Endometrial microvascular endothelial cells (primary cell): ENCODE measurements around the gene MALRD1. TPM values are rescaled to one million over a fixed set of nuclear protein-coding genes. Genes with fewer than 3 reads are reported as not detected.

Experiments
- in situ Hi-C: cut with HindIII; loops from 2 replicates; pipeline ENCODE4 v1.10.0; 2017; ENCODE audit warnings: low sequenced_read_pairs, low pct_unique_long_range_greater_than_20kb; ENCODE audit errors: inconsistent ontology term
- total RNA-seq: library from RNA; depleted of rRNA; stranded (reverse); fragments of >200 nt; gene quantifications from one replicate; pipeline ENCODE4 v1.2.3, GENCODE V29; 2015; ENCODE audit errors: inconsistent ontology term

MALRD1 gene
- total RNA-seq, 1 donor from 2014 or later: not detected

DNA sequence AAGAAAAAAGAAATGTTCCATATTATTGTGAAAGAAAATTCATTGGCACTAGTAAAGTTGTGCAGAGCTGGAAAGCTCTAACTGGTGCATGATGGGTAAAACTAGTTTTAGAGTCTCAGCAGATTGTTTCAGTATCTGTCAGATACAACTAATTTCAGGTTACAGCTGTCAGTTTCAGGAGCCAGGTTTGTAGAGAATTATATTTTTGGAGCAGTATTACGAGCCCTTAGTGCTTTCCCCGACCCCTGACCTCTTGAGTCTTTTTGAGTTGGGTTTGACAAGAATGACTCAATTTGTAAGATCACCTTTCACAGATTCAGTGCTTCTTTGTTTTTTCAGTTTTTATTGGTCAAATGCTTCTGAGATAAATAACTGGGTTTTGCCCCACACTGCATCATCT lies 401.3 kb downstream of the MALRD1 start:
- in situ Hi-C loops: no loop called here

DNA sequence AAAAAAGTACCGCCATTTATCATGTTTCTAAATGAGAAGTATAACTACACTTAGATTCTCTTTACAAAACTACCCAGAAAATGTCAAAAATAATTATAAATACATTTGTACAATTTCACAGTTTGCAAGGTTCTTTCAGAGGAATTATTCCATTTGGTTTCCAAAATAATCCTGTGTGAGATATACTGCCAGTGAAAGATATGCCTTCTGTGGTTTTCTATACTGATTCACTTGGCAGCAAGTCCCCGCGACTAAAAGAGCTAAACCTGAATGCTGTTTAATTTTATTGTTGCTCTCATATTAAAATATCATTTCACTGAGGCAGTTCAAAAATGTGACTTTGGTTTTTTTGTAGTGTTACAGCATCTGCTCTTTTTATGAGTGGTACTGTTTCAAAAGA lies 402.8 kb downstream of the MALRD1 start:
- in situ Hi-C loops: no loop called here

DNA sequence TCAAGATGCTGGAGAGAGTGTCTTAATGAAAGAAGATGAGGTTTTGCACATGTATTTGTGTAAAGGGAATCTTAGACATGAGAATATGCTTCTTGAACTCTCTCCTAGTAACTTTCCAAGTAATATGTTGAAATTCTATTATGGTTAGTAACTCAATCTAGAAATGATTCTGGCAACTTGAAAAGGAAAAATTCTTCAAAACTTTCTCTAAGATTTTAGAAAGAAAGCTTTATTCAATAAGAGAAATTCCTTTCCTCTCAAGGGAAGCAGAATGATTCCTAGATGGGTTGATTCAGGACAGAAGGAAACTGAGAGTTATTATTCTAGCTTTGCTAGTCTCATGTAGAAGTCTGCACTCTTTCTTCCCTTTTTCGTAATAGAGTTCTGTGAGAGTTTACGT lies 403.3 kb downstream of the MALRD1 start:
- in situ Hi-C loops: no loop called here

DNA sequence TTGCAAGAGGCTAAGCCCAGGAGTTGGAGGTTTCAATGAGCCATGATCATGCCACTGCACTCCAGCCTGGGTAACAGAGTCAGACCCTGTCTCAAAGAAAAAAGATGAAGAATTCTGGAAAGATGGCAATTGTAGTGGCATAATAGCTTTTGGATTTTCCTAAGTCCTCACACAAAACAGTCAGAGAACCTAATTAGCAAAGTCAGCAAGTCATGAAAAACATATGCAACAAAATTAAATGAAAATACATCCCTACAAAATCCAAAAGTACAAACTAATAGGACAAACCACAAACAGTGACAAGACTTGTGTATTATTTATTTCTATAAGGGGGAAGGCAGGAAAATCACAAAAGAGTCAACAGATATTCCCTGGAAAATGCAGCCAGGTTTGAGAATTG lies 405.4 kb downstream of the MALRD1 start:
- in situ Hi-C loops: no loop called here

DNA sequence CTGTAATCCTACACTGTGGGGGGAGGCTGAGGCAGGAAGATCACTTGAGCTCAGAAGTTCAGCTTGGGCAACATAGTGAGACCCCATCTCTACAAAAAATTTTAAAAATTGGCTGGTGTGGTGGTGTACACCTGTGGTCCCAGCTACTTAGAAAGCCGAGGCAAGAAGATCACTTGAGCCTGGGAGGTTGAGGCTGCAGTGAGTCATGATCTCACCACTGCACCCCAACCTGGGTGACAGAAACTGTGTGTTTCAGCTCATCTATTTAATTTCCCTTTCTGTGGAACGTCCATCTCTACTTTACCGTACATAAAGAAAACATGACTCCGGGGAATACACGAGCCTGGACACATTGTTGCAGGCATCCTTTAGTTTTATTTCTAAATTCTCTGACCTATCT lies 413.0 kb downstream of the MALRD1 start:
- in situ Hi-C loops: no loop called here

DNA sequence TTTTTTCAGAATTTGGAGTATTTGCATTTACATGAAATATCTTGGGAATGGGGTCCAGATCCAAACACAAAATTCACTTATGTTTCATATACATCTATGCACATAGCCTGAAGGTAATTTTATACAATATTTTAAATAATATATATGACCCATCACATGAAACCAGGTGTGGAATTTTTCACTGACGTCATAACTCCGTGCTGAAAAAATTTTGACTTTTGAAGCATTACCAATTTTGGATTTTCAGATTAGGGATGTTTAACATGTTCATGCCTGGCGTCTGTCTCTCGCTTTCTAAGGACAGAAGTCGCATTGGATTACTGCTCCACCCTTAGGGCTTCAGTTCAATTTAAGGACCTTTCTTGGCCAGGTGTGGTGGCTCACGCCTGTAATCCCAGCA lies 418.1 kb downstream of the MALRD1 start:
- in situ Hi-C loops: no loop called here

DNA sequence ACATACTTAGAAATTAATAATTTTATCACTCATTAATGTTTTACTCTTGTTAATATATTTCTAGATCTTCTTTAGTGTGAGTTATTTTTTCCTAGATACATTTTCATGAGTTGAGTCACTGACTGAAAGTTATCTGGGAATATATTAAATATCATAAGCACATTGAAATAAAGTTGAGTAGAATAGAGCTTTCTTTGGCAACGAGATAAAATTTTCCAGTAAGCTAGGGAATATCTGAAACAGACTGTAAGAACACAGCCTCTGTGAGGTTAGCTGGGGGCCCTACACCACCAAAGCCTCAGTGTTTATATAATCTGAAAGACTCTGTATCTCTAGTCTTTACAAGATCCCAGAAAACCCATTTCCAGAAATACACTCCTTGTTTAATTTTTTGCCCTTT lies 419.8 kb downstream of the MALRD1 start:
- in situ Hi-C loops: no loop called here

DNA sequence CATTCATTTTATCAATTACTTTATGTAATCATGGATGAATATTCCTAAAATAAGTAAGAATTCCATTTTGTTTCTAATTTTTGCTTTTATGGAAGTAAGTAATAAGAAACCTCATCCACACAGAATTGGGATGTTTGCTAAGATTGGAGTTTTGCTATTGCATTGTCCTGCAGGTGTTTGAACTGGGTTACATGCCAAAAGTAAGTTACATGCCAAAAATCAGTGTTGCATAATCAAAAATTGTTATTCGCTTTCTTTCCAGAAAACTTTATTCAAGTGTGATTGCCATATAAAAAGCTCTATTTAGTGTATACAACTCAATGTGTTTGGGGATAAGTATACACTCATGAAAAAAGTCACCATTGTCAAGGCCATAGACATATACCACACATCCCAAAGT lies 420.9 kb downstream of the MALRD1 start:
- in situ Hi-C loops: no loop called here

DNA sequence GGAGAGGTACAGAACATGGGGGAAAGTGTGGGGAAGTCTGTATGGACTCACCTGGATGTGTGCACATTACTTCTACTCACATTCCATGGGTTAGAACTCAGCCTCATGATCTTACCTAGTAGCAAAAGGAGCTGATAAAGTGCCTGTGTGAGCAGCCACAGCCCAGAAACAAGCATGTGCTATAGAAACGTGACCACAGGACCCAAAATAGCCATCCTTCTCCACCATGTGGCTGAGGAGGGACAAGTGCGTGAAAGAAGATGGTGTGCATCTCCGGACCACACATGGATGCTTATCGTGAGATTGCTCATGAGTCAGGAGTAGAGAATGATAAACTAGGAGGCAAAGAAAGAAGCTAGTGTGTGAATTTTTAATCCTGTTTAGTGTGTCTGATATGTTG lies 431.3 kb downstream of the MALRD1 start:
- in situ Hi-C loops: no loop called here

DNA sequence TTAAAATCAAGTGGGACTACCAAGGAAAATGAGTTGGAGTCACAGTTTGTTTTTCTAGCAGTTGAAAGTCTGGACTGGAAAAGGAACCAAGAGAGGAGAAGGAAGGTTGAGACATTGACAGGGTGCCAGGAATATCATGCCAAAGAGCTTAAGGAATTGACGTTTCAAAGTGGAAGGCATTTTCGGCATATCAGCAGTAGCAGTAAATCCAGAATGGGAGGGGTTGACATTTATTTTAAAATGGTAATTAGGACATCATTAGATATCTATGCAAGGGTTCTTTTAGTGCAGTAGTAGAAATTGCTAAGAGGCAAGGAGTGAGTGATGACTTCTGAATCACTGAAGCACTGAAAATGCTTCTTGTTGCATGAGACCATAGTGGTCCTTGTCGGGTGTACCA lies 431.8 kb downstream of the MALRD1 start:
- in situ Hi-C loops: no loop called here

DNA sequence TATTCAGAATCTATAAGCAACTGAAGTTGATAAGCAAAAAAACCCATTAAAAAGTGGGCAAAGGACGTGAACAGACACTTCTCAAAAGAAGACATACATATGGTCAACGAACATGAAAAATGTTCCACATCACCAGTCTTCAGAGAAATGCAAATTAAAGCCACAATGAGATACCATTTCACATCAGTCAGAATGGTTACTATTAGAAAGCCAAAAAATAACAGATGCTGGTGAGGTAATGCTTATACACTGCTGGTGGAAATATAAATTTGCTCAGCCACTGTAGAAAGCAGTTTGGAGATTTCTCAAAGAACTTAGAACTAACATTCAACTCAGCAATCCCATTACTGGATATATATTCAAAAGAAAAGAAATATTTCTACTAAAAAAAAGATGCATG lies 434.8 kb downstream of the MALRD1 start:
- in situ Hi-C loops: no loop called here

DNA sequence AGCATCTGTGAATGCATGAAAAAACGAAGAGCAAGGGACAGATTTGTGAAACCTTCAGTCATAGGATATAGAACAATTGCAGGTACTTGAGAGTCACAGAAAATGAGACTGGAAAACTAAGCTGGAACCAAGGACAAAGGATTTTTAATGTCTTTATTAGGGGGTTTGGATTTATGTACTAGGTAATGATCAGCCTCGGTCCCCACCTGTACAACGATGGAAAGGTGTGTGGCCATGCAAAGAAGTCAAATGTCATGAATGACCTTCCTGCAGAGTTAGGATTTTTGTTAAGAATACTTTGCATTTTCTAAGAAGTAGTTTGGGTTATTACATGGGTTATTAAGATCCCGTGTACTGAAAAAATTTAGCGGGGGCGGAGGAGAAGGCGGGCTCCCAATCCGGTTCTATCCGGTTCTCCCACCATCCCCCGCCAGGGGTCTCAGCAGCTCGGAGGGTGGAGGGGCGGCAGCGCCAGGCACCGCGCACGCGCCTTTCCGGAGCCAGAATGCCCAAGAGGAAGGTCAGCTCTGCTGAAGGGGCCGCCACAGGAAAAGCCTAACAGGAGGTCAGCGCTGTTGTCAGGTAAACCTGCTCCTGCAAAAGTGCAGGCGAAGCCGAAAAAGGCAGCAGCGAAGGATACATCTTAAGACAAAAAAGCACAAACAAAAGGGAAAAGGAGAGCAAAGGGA lies 440.1 kb downstream of the MALRD1 start:
- in situ Hi-C loops: no loop called here

DNA sequence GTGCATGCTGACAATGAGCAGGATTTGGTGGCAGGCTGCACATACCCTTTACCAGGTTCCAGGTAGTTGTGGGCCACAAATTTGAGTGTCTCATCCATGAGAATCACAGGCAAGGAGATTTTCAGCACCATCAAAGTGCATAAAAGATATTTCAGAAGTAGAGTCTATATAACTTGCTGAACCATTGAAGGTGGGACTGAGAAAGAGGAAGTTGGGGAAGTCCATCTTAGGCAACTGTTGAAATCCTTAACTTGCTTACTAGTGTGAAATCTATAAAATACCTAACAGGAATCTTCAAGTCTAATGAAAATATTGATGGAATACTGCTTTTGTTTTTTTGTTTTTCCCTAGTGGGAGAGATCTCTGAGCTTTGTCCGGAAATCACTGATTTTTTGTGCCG lies 442.6 kb downstream of the MALRD1 start:
- in situ Hi-C loops: no loop called here

DNA sequence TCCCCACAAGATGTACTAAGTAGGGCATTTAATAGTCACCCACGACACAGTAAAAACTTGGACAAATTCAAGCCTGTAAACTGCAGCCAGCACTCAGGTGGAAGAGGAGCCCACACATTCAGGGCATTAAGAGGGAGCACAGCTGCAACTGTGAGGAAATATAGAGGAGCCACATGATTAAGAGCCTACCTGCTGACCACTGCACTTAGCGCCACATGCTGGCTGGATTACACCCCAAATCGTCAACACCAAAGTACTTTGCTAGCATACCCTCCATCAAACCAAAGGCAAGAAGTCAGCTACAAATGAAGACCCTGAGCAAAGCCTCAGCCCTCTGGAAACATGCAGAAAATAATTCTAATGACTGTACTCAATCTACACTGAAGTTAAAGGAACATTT lies 445.3 kb downstream of the MALRD1 start:
- in situ Hi-C loops: no loop called here

DNA sequence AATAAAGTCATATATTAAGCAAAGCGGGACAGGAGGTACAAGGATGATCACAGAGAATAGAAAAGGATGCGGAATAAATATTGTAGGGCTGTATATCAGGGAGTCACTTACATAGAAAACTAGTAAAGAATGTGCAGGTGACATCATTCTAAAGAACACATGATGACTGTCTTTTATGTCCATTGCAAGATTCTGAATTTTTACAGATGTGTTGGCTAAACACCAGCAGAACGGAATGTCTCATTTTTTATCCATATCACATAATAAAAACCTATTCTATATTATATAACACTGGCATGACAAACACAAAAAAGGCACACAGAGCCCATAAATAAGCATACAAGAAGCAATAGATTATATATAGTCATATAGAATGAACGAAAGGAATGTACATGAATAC lies 448.4 kb downstream of the MALRD1 start:
- in situ Hi-C loops: no loop called here

DNA sequence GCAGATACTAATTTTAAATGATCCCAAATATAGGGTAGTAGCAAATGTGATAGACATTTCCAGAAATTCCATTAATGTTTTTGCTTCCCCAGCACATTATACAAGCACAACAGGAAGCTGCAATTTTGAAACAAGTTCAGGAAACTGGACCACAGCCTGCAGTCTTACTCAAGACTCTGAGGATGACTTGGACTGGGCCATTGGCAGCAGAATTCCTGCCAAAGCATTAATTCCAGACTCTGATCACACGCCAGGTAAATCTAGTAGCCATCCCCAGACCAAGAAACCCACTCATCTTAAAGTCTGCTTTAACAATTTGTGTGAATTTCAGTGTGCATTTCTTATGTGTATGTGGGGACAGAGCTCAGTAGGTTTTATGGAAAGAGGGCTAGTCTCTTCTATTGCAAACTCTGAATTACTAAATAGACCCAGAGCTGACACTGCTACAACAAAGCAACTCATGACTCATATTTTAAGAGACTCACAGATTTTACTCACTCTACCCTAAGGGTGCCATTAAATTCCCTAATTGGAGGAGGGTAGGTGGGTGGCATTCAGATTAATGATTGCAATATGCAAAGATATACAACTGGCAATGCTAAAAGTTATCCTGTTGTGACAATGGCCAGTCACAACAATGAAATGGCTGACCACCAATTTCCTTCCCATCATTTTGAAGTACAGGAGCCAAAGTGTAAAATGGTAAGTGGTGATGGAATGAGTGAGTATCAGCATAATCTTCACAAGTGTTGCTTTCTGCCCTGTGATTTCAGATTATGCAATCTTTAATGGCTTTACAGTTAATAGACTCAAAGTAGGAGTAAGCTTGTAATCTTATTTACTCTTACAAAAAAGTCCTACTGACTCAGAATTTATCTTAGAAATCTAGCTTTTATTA lies 450.0 kb downstream of the MALRD1 start:
- in situ Hi-C loops: no loop called here

DNA sequence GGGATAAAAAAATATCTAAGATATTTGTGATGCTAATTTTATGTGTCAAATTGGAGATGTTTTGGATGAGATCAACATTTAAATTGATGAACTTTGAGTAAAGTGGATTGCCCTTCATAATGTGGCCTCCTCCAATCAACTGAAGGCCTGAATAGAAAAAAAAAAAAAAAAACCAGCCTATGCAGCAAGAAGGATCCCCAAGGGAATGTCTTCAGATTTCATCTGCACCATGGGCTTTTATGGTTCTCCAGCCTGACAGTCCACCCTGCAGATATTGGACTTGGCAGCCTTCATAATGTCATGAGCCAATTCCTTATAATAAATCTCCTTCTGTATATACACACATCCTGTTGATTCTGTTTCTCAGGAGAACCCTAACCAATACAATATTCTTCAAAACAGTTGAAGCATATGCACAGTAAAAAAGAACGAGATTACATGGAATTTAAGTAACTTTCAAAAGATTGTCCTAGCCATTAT lies 450.7 kb downstream of the MALRD1 start:
- in situ Hi-C loops: no loop called here

DNA sequence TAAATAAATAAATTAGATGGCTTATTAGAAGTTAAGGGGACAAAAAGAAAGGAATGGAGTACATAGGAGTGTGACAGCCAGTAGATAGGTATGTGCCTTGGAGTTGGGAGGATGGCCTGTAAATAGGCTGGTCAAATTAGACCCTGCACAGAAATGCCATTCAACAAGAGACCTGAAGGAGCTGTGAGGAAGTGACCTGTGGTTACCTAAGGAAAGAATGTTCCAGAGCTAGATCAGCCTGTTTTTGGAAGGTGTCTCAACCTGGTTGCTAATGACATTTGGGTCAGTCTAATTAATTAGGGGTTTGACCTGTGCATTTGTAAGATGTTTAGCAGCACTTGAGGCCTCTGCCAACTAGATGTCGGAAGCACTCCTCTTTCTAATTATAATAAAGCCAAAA lies 452.4 kb downstream of the MALRD1 start:
- in situ Hi-C loops: no loop called here

DNA sequence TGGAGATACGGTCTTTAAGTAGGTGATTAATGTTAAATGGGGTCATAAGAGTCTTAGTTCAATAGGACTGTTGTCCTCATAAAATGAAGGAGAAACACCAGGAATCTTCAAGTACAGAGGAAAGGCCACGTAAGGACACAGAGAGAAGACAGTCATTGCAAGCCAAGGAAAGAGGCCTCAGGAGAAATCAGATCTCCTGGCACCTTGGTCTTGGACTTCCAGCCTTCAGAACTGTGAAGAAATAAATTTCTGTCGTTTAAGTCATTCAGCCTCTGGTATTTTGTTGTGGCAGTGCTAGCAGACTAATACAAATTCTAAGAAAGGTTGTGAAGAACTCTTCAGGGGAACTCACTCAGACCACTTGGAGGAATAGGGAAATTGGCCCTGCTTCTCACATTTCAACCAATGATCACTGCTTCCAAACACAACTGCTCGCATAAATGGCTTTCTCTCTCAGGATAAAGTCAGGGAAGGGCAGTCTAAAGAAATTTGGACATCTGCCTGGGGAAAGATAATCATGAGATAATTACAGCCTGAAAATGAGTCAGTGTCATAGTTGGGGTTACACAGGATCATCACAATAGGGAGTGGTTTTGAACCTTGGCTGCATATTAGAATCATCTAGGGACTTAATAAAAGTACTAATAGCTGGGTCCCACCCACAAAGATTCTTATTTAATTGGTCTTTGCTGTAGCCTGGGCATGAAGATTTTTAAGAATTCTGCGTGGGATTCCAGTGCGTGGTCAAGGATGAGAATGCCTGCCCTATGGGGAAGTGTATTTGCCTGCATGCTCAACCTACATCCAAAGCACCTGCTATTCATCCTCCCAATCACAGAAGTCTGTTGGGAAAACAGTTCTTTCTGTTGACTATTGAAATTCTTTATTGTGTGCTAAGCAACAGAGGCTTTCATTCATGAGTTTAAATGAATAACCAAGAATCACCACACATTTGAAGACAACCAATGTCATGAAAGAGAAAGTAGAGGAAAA lies 457.0 kb downstream of the MALRD1 start:
- in situ Hi-C loops: no loop called here
